ENCODE measurements around the gene ZFP36L1. TPM values are rescaled to one million over a fixed set of nuclear protein-coding genes. Genes with fewer than 3 reads are reported as not detected.

The ZFP36L1 gene
- total and polyA plus RNA-seq, 7 experiments from 2014 or later, result 82.0 to 231 (median 160) TPM

DNA sequence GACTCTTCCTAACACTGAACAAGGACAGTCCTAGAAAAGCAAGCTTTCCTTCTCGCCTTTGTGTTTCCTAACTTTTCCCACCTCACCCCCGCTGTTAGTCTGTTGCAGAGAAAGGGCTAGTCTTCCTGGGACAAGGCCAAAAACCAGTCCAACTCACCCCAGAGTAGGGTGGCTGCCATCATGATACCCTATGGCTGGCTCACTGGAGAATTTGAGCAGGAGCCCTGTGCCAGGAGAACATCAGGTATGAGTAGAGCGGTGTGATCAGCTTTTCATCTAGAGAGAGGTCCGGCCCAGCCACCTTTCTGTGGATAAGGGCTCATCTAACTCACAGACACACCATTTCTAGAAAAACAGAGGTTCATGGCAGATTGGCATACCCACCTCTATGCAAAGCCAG is 16.7 kb upstream of the ZFP36L1 start:
- Histone ChIP-seq H3K9me3 (ENCODE audit: control insufficient read depth in 2 of 3, low read length in 3 of 3) (no peaks in the 10 kb centered on the region), H3K27ac (ENCODE audit: low read depth, low read length) (no peak overlapping the region), H3K36me3 (ENCODE audit: control insufficient read depth in 2 of 3, insufficient read depth in 3 of 3, low read length in 3 of 3) (no peaks in the 10 kb centered on the region), H3K27me3 (ENCODE audit: control insufficient read depth in 2 of 2, insufficient read depth in 2 of 2, low read length in 2 of 2) (no peaks in the 10 kb centered on the region), H3K4me3 (ENCODE audit: low read length) (no peak overlapping the region), H3K4me1 (ENCODE audit: control insufficient read depth in 2 of 2, insufficient read depth in 2 of 2, low read length in 2 of 2) (peaks cover 26 to 39% of the 10 kb centered on the region in 2 donors)
- peaks cover 0 to 4% (median 0%) of the 10 kb centered on the region in 11 donors for H3K9me3 Mint-ChIP-seq
- ChIA-PET POLR2A (interaction anchor here (0.6 to 23.4 kb wide), 6 partner anchors 21 to 559 kb away, joined by 3 to 1273 read pairs (median 3); partner anchors contain the start of gene ZFP36L1), CTCF (interaction anchor here (1.3 kb wide), 1 partner anchor 19 kb away, joined by 4 read pairs; no protein-coding TSS in a partner anchor)
- H3K4me3 Mint-ChIP-seq, result no peak overlapping the region
- intact Hi-C loops (cut with micrococcal nuclease), result no loop called here
- peaks cover 27 to 85% (median 84%) of the 10 kb centered on the region in 7 donors for H3K4me1 Mint-ChIP-seq
- peaks cover 0 to 5% (median 0%) of the 10 kb centered on the region in 5 donors for H3K36me3 Mint-ChIP-seq
- no peaks in the 10 kb centered on the region for H3K27me3 Mint-ChIP-seq
- DNase-seq (no peak), ATAC-seq (no peak)
- H3K27ac Mint-ChIP-seq, result peak overlapping the region in 7 of 9 donors; percentile 1 to 100 (median 55)

DNA sequence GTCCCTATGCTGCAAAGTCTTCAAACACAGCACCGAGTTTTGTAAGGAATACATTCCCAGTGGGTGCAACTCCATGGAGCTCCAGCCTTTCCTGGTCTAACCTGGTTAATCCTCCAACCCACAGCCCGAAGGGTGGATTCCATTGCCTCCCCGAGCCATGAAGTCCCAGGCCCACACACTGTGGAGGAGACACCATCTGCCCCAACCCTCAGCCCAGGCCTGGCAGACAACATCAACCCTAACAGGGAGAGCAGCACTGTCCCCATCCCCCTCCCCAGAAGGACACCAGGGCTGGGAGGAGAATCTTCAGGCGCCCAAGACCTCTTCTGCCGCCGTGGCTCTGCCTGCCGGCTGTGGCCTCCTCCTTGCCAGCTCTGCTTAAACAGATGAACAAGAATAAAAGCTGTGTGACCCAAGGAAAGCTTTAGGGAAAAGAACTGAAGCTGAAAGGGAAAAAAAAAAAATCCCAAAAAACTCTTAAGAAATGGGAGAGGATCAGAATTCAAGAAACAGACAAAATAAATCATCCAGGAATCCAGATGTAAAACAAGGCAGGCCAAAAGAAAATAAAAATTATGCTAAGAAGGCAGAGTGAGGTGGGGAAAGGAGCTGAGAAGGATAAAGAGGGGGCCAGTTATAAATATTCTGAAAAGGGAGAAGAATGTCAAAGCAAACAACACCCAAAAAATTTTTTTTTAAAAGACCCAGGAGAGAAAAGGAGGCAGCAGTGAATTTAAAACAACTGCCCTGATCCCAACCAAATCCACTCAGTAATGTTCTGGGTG is 16.0 kb upstream of the ZFP36L1 start:
- Mint-ChIP-seq H3K27ac (peak overlapping the region in 6 of 9 donors; percentile 1 to 100 (median 57)), H3K27me3 (no peaks in the 10 kb centered on the region)
- POLR2A ChIA-PET, result interaction anchor here (0.7 to 23.4 kb wide), 4 partner anchors 20 to 558 kb away, joined by 3 to 1273 read pairs (median 118); partner anchors contain the start of gene ZFP36L1

DNA sequence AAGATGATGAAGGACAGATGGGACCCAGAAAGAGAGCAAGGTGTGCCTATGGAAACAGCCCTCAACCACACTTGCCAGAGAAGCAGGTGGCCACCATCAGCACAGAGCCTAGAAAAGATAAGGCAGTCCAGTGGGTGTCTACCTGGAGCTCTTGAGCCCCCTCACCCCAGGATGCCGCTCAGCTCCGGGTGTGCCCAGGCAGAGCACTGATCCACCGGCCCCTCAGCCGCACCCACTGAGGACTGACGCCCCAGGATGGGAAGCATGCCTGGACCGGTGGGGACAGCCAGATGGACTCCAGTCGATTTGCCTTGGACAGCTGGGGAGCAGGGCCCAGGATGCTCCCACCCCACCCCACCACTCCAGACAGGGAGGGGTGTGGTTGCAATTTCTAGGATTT is 15.1 kb upstream of the ZFP36L1 start:
- Histone ChIP-seq H3K4me1 (ENCODE audit: control insufficient read depth in 2 of 2, insufficient read depth in 2 of 2, low read length in 2 of 2) (peaks cover 11 to 25% of the 10 kb centered on the region in 2 donors), H3K27me3 (ENCODE audit: control insufficient read depth in 2 of 2, insufficient read depth in 2 of 2, low read length in 2 of 2) (no peaks in the 10 kb centered on the region), H3K27ac (ENCODE audit: low read depth, low read length) (no peak overlapping the region), H3K36me3 (ENCODE audit: control insufficient read depth in 2 of 3, insufficient read depth in 3 of 3, low read length in 3 of 3) (no peaks in the 10 kb centered on the region), H3K9me3 (ENCODE audit: control insufficient read depth in 2 of 3, low read length in 3 of 3) (no peaks in the 10 kb centered on the region), H3K4me3 (ENCODE audit: low read length) (no peak overlapping the region)
- ChIA-PET POLR2A (interaction anchor here (6.3 to 23.4 kb wide), 2 partner anchors 6 to 19 kb away, joined by 52 to 1273 read pairs; partner anchors contain the start of gene ZFP36L1), CTCF (interaction anchor here (0.8 kb wide), 1 partner anchor 8 kb away, joined by 3 read pairs; no protein-coding TSS in a partner anchor)
- Mint-ChIP-seq H3K27me3 (no peaks in the 10 kb centered on the region), H3K4me1 (peaks cover 12 to 74% (median 69%) of the 10 kb centered on the region in 7 donors), H3K9me3 (peaks cover 0 to 8% (median 1%) of the 10 kb centered on the region in 11 donors), H3K36me3 (peaks cover 0 to 8% (median 4%) of the 10 kb centered on the region in 5 donors), H3K4me3 (no peak overlapping the region), H3K27ac (peak overlapping the region in 5 of 9 donors; percentile 32 to 88 (median 76))
- intact Hi-C loops (cut with micrococcal nuclease), result no loop called here
- DNase-seq, result no peak
- no peak for ATAC-seq

More for the DNA sequence above, 16.0 kb upstream of the ZFP36L1 start:
- no peak for ATAC-seq
- Mint-ChIP-seq H3K9me3 (peaks cover 0 to 8% (median 0%) of the 10 kb centered on the region in 11 donors), H3K36me3 (peaks cover 0 to 5% (median 0%) of the 10 kb centered on the region in 5 donors), H3K4me3 (no peak overlapping the region), H3K4me1 (peaks cover 21 to 79% (median 78%) of the 10 kb centered on the region in 7 donors)
- intact Hi-C loops (cut with micrococcal nuclease), result no loop called here
- no peak overlapping the region for H3K27ac ChIP-seq (ENCODE audit: low read depth, low read length)
- H3K27me3 ChIP-seq (ENCODE audit: control insufficient read depth in 2 of 2, insufficient read depth in 2 of 2, low read length in 2 of 2), result no peaks in the 10 kb centered on the region
- DNase-seq, result no peak
- no peaks in the 10 kb centered on the region for H3K9me3 ChIP-seq (ENCODE audit: control insufficient read depth in 2 of 3, low read length in 3 of 3)
- no peak overlapping the region for H3K4me3 ChIP-seq (ENCODE audit: low read length)
- H3K4me1 ChIP-seq (ENCODE audit: control insufficient read depth in 2 of 2, insufficient read depth in 2 of 2, low read length in 2 of 2), result peaks cover 20 to 34% of the 10 kb centered on the region in 2 donors
- CTCF ChIA-PET, result interaction anchor here (0.6 to 1.3 kb wide), 2 partner anchors 19 to 137 kb away, joined by 3 to 4 read pairs; no protein-coding TSS in a partner anchor
- H3K36me3 ChIP-seq (ENCODE audit: control insufficient read depth in 2 of 3, insufficient read depth in 3 of 3, low read length in 3 of 3), result no peaks in the 10 kb centered on the region

DNA sequence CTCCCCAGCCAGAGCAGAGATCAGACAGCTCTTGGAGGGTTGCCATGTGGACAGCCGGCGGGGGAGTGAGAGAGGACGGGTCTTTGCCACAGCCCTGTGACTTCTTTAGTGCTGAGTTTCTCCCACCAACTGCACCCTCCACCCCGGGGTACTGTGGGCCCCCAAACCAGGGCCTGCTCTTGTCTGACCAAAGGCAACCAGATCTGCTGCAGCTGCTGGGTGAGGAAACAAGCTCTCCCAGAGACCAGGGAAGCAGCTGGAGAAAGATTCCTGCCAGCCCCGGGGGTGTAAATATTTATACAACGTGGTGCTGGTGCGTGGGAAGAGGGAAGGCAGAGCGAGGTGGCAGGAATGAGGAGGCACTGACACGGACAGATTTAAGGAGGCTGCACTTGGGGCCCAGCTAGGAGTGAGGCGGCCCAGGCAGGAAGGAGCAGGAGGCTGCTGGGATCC is 14.3 kb upstream of the ZFP36L1 start:
- H3K4me1 ChIP-seq (ENCODE audit: control insufficient read depth in 2 of 2, insufficient read depth in 2 of 2, low read length in 2 of 2), result peaks cover 3 to 17% of the 10 kb centered on the region in 2 donors
- DNase-seq (peak in 2 of 9 donors; percentile 33 to 37), ATAC-seq (peak; percentile 82)
- Mint-ChIP-seq H3K4me3 (peak overlapping the region in 7 of 10 donors; percentile 8 to 60 (median 45)), H3K4me1 (peaks cover 10 to 67% (median 61%) of the 10 kb centered on the region in 7 donors), H3K27ac (peak overlapping the region in 8 of 9 donors; percentile 6 to 88 (median 75)), H3K36me3 (peaks cover 0 to 10% (median 4%) of the 10 kb centered on the region in 5 donors), H3K9me3 (peaks cover 0 to 8% (median 2%) of the 10 kb centered on the region in 11 donors), H3K27me3 (no peaks in the 10 kb centered on the region)
- no peaks in the 10 kb centered on the region for H3K36me3 ChIP-seq (ENCODE audit: control insufficient read depth in 2 of 3, insufficient read depth in 3 of 3, low read length in 3 of 3)
- H3K9me3 ChIP-seq (ENCODE audit: control insufficient read depth in 2 of 3, low read length in 3 of 3), result no peaks in the 10 kb centered on the region
- no peaks in the 10 kb centered on the region for H3K27me3 ChIP-seq (ENCODE audit: control insufficient read depth in 2 of 2, insufficient read depth in 2 of 2, low read length in 2 of 2)
- intact Hi-C loops (cut with micrococcal nuclease), result no loop called here
- no peak overlapping the region for H3K27ac ChIP-seq (ENCODE audit: low read depth, low read length)
- ChIA-PET CTCF (interaction anchor here (0.5 to 1.2 kb wide), 3 partner anchors 9 to 128 kb away, joined by 3 read pairs; no protein-coding TSS in a partner anchor), POLR2A (interaction anchor here (0.8 to 23.4 kb wide), 3 partner anchors 7 to 18 kb away, joined by 3 to 1273 read pairs (median 52); partner anchors contain the start of gene ZFP36L1)
- H3K4me3 ChIP-seq (ENCODE audit: low read length), result no peak overlapping the region

DNA sequence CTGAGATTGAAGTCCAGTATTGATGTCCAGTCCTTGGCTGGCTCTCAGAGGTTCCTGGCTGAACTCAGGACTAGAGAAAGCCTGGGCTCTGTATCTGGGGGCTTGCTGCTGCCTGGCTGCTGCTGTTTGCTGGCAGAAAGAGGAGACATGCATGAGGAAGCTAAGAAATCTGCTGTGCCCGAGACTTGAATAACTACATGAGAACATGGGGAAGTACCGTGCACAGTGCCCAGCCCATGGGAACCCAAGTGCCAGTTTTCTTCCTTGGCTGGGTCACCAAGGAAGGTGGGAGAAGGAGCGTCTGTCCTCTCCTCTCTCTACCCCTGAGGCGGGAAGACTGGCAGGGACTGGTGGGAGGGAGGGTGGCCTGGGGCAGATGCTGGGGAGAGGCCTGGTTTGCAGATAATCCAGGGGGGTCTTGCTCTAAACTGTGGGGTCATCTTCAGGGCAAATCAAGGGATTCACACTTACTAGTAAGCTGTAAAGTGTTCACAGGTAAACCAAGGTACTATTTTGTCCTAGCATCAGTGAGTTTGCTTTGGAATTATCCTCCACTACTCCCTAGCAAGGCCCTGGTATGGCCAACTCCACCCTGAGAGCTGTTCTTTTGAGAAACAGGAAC is 13.8 kb upstream of the ZFP36L1 start:
- Mint-ChIP-seq H3K9me3 (peaks cover 3 to 13% (median 7%) of the 10 kb centered on the region in 11 donors), H3K4me3 (peak overlapping the region in 8 of 10 donors; percentile 8 to 60 (median 48)), H3K27ac (peak overlapping the region in 8 of 9 donors; percentile 6 to 88 (median 75)), H3K36me3 (peaks cover 5 to 14% (median 9%) of the 10 kb centered on the region in 5 donors), H3K4me1 (peaks cover 11 to 67% (median 61%) of the 10 kb centered on the region in 7 donors), H3K27me3 (no peaks in the 10 kb centered on the region)
- ATAC-seq, result peak; percentile 64
- no peak overlapping the region for H3K4me3 ChIP-seq (ENCODE audit: low read length)
- H3K27ac ChIP-seq (ENCODE audit: low read depth, low read length), result no peak overlapping the region
- POLR2A ChIA-PET, result interaction anchor here (0.8 to 23.4 kb wide), 4 partner anchors 8 to 438 kb away, joined by 3 to 1273 read pairs (median 28); partner anchors contain the start of gene ZFP36L1
- H3K4me1 ChIP-seq (ENCODE audit: control insufficient read depth in 2 of 2, insufficient read depth in 2 of 2, low read length in 2 of 2), result peaks cover 0 to 15% of the 10 kb centered on the region in 2 donors
- CTCF ChIA-PET, result interaction anchor here (0.7 to 1.2 kb wide), 2 partner anchors 10 to 12 kb away, joined by 3 read pairs; no protein-coding TSS in a partner anchor
- no peak for DNase-seq
- no peaks in the 10 kb centered on the region for H3K27me3 ChIP-seq (ENCODE audit: control insufficient read depth in 2 of 2, insufficient read depth in 2 of 2, low read length in 2 of 2)
- no peaks in the 10 kb centered on the region for H3K36me3 ChIP-seq (ENCODE audit: control insufficient read depth in 2 of 3, insufficient read depth in 3 of 3, low read length in 3 of 3)
- no peaks in the 10 kb centered on the region for H3K9me3 ChIP-seq (ENCODE audit: control insufficient read depth in 2 of 3, low read length in 3 of 3)
- intact Hi-C loops (cut with micrococcal nuclease), result no loop called here

DNA sequence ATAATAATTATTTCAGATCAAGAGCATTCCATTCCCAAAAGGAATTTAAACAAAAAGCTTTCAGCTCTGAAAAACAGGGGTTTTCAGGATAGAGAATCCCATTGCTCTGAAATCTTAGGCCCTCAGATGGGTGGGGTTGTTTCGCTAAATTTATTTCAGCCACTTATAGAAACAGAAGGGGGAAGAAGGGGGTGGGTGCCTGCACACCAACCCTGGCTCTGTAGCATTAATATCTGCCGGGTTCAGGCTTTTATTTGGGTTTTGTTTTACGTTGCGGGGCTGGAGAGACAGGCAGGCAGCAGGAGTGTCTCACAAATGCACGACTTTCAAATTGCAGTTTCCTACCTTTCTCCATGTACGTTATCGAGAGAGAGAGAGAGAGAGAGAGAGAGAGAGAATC is 12.5 kb upstream of the ZFP36L1 start:
- Histone ChIP-seq H3K4me3 (ENCODE audit: low read length) (no peak overlapping the region), H3K27ac (ENCODE audit: low read depth, low read length) (no peak overlapping the region), H3K36me3 (ENCODE audit: control insufficient read depth in 2 of 3, insufficient read depth in 3 of 3, low read length in 3 of 3) (no peaks in the 10 kb centered on the region), H3K9me3 (ENCODE audit: control insufficient read depth in 2 of 3, low read length in 3 of 3) (no peaks in the 10 kb centered on the region), H3K4me1 (ENCODE audit: control insufficient read depth in 2 of 2, insufficient read depth in 2 of 2, low read length in 2 of 2) (peaks cover 0 to 18% of the 10 kb centered on the region in 2 donors), H3K27me3 (ENCODE audit: control insufficient read depth in 2 of 2, insufficient read depth in 2 of 2, low read length in 2 of 2) (no peaks in the 10 kb centered on the region)
- H3K27me3 Mint-ChIP-seq, result no peaks in the 10 kb centered on the region
- DNase-seq (no peak), ATAC-seq (no peak)
- intact Hi-C loops (cut with micrococcal nuclease), result no loop called here
- ChIA-PET CTCF (no interaction called here), POLR2A (interaction anchor here (0.7 to 23.4 kb wide), 4 partner anchors 9 to 511 kb away, joined by 3 to 1273 read pairs (median 28); partner anchors contain the start of gene ZFP36L1)
- peaks cover 13 to 61% (median 52%) of the 10 kb centered on the region in 7 donors for H3K4me1 Mint-ChIP-seq
- H3K27ac Mint-ChIP-seq, result peak overlapping the region in 3 of 9 donors; percentile 13 to 85 (median 55)
- H3K36me3 Mint-ChIP-seq, result peaks cover 8 to 20% (median 12%) of the 10 kb centered on the region in 5 donors
- peaks cover 5 to 18% (median 11%) of the 10 kb centered on the region in 11 donors for H3K9me3 Mint-ChIP-seq
- peak overlapping the region in 1 of 10 donors; percentile 30 for H3K4me3 Mint-ChIP-seq
